Left renal pelvis (tissue), 4 donors: ENCODE data around the gene EPHA7. TPM values are rescaled to one million over a fixed set of nuclear protein-coding genes. Genes with fewer than 3 reads are reported as not detected.

Experiments
- DNase-seq, 4 donors: peaks; one replicate each; pipeline ENCODE4 v3.0.0-alpha.2; 2013; ENCODE audit warnings: low read depth in 4 of 4, low spot score in 3 of 4
- polyA plus RNA-seq, 4 donors: library from polyadenylated mRNA; unstranded; fragments of 120-200 nt; gene quantifications; one replicate each; pipeline ENCODE4 v1.2.1, GENCODE V29; 2013; ENCODE audit not compliant: insufficient read length in 4 of 4

Gene EPHA7
- polyA plus RNA-seq: 10 to 100 TPM; 18.3 to 49.7 (median 41.2) TPM

- DNase-seq: peak; percentile 93 to 97 (median 94)
Observed at GRCh38 chr6:93419304-93420162, at the start of gene EPHA7. Gene EPHA7, minus strand, starts transcription at chr6:93419559. Its CDS starts 218 bp downstream, at chr6:93419341.

GRCh38 chr6:93468291-93468690, 48.9 kb upstream of the EPHA7 start:
- no peak for DNase-seq

GRCh38 chr6:93454533-93454932, 35.2 kb upstream of the EPHA7 start:
- no peak for DNase-seq

GRCh38 chr6:93453956-93454355, 34.6 kb upstream of the EPHA7 start:
- DNase-seq: no peak

GRCh38 chr6:93447874-93448273, 28.5 kb upstream of the EPHA7 start:
- DNase-seq: no peak

GRCh38 chr6:93437491-93437890, 18.1 kb upstream of the EPHA7 start:
- no peak for DNase-seq

GRCh38 chr6:93433592-93433991, 14.2 kb upstream of the EPHA7 start:
- no peak for DNase-seq

GRCh38 chr6:93424303-93425064, 5.1 kb upstream of the EPHA7 start:
- DNase-seq: no peak

GRCh38 chr6:93423542-93423941, 4.2 kb upstream of the EPHA7 start:
- peak in 3 of 4 donors; percentile 35 to 60 (median 53) for DNase-seq

- no peak for DNase-seq
Observed at GRCh38 chr6:93420163-93420795, 920 bp upstream of the EPHA7 start.

GRCh38 chr6:93418408-93419303, 703 bp downstream of the EPHA7 start:
- peak in 3 of 4 donors; percentile 35 to 60 (median 51) for DNase-seq

GRCh38 chr6:93418033-93418407, 1.3 kb downstream of the EPHA7 start:
- DNase-seq: no peak

GRCh38 chr6:93417421-93418013, 1.8 kb downstream of the EPHA7 start:
- peak in 2 of 4 donors; percentile 41 to 51 for DNase-seq

GRCh38 chr6:93416571-93417420, 2.6 kb downstream of the EPHA7 start:
- DNase-seq: peak in 2 of 4 donors; percentile 24 to 35

- no peak for DNase-seq
Observed at GRCh38 chr6:93413190-93413589, 6.2 kb downstream of the EPHA7 start.

- no peak for DNase-seq
Observed at GRCh38 chr6:93412452-93412851, 6.9 kb downstream of the EPHA7 start.

GRCh38 chr6:93407186-93407585, 12.2 kb downstream of the EPHA7 start:
- DNase-seq: no peak

- DNase-seq: no peak
Observed at GRCh38 chr6:93403390-93403789, 16.0 kb downstream of the EPHA7 start.

- no peak for DNase-seq
Observed at GRCh38 chr6:93398723-93399122, 20.6 kb downstream of the EPHA7 start.
